Bronchial epithelial cell (primary cell): Measurements from ENCODE around the gene SMIM17. TPM values are rescaled to one million over a fixed set of nuclear protein-coding genes. Genes with fewer than 3 reads are reported as not detected.
"Not testable (repeated sequence)": the region's sequence is repeated elsewhere in the genome, so short reads cannot be mapped to it uniquely, and the experiment has no call there.

ENCODE experiments used
- DNase-seq: peaks from one replicate; pipeline ENCODE4 v3.0.0-alpha.2; 2010; ENCODE audit warnings: low read depth
- FAIRE-seq: peaks from 2 replicates; lab custom pipeline; 2011; peaks lifted over from hg19 to GRCh38; lab: Jason Lieb, UNC
- H3K27me3 ChIP-seq: 2 replicates; pipeline ENCODE4 v1.5.1; 2011; ENCODE audit warnings: low read length; ENCODE audit not compliant: control insufficient read depth, insufficient read depth
- H3K36me3 ChIP-seq: 2 replicates; pipeline ENCODE4 v1.5.1; 2011; ENCODE audit warnings: low read length; ENCODE audit not compliant: control insufficient read depth, insufficient read depth
- H3K4me3 ChIP-seq: 2 replicates; pipeline ENCODE4 v1.5.1; 2011; ENCODE audit warnings: mild to moderate bottlenecking, low read depth, low read length, control low read depth
- total RNA-seq: library from RNA; depleted of rRNA; stranded (reverse); fragments of >200 nt; gene quantifications from 2 replicates; pipeline ENCODE4 v1.2.1, GENCODE V29; 2014
- TF ChIP-seq, protein P1 (sequence below): IDR thresholded peaks from 2 replicates; pipeline ENCODE4 v1.5.1; 2011; ENCODE audit warnings: mild to moderate bottlenecking, moderate library complexity, low read length, control low read depth, inconsistent platforms; ENCODE audit not compliant: insufficient read depth, severe bottlenecking

The SMIM17 gene
- total RNA-seq, 1 donor from 2014 or later = not detected

DNA sequence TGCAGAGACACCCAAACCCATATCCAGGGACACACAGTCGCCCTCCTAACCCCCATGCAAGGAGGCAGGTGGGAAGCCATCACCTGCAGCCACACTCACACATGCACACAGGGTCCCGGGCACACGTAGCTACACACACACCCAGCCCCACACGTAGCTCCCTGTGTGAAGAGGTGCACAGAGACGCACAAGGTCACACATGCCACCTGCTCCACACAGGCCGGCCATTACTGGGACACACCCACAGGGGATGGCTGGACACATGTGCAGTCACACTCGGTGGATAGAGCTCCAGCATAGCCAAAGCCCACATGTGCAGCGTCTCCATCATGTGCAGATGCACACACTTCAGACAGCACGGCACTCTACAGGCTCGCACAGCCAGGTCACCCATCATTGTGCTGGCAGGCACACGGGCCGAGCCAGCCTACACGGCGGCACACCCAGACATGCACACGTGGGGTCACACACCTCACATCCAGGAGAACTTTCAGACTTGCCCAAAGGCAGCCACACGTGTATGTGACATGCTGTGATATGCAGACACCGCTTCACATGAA is 27.5 kb downstream of the SMIM17 start:
- no peak for DNase-seq
- TF ChIP-seq, protein P1, sequence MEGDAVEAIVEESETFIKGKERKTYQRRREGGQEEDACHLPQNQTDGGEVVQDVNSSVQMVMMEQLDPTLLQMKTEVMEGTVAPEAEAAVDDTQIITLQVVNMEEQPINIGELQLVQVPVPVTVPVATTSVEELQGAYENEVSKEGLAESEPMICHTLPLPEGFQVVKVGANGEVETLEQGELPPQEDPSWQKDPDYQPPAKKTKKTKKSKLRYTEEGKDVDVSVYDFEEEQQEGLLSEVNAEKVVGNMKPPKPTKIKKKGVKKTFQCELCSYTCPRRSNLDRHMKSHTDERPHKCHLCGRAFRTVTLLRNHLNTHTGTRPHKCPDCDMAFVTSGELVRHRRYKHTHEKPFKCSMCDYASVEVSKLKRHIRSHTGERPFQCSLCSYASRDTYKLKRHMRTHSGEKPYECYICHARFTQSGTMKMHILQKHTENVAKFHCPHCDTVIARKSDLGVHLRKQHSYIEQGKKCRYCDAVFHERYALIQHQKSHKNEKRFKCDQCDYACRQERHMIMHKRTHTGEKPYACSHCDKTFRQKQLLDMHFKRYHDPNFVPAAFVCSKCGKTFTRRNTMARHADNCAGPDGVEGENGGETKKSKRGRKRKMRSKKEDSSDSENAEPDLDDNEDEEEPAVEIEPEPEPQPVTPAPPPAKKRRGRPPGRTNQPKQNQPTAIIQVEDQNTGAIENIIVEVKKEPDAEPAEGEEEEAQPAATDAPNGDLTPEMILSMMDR = no peak
- Histone ChIP-seq H3K4me3 (no peak overlapping the region), H3K27me3 (no peaks in the 10 kb centered on the region), H3K36me3 (no peaks in the 10 kb centered on the region)
- FAIRE-seq = peak; percentile 68

DNA sequence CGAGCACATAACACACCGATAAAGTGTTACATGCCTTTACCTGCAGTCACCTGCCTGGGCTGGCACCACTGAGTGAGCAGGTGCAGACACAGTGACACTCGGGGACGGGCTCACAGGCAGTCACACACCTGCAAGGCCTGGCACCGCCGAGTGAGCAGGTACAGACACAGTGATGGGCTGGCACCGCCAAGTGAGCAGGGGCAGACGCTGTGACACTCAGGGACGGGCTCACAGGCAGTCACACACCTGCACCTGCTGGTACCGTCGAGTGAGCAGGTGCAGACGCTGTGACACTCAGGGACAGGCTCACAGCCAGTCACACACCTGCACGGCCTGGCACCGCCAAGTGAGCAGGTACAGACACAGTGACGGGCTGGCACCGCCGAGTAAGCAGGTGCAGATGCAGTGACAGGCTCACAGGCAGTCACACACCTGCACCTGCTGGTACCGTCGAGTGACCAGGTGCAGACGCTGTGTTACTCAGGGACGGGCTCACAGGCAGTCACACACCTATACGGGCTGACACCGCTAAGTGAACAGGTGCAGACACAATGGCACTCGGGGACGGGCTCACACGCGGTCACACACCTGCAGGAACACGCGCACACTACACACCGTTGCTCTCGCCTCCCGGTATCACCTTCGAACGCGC is 28.1 kb downstream of the SMIM17 start:
- TF ChIP-seq, protein P1 = no peak
- peak; percentile 60 for FAIRE-seq
- no peak for DNase-seq
- Histone ChIP-seq H3K4me3 (no peak overlapping the region), H3K27me3 (no peaks in the 10 kb centered on the region), H3K36me3 (no peaks in the 10 kb centered on the region)

- Histone ChIP-seq H3K36me3 (no peaks in the 10 kb centered on the region), H3K4me3 (no peak within 1 kb of the TSS), H3K27me3 (no peaks in the 10 kb centered on the region)
- DNase-seq (peak; percentile 18), FAIRE-seq (no peak)
- TF ChIP-seq, protein P1 = no peak
These were observed 28.6 kb downstream of the SMIM17 start, which contains the start of gene ZNF835 for GRCh38 chr19:56671613-56671994. Gene ZNF835 (minus strand): TSS chr19:56671757. CDS start chr19:56665198, 6,559 bp downstream.

GRCh38 chr19:56672610-56673009 is 29.7 kb downstream of the SMIM17 start:
- not testable (repeated sequence) for H3K4me3 ChIP-seq, FAIRE-seq, H3K36me3 ChIP-seq, DNase-seq, H3K27me3 ChIP-seq

GRCh38 chr19:56678205-56678604 is 35.2 kb downstream of the SMIM17 start:
- Histone ChIP-seq H3K4me3 (no peak overlapping the region), H3K36me3 (no peaks in the 10 kb centered on the region), H3K27me3 (no peaks in the 10 kb centered on the region)
- no peak for DNase-seq
- TF ChIP-seq, protein P1 = no peak
- no peak for FAIRE-seq

DNA sequence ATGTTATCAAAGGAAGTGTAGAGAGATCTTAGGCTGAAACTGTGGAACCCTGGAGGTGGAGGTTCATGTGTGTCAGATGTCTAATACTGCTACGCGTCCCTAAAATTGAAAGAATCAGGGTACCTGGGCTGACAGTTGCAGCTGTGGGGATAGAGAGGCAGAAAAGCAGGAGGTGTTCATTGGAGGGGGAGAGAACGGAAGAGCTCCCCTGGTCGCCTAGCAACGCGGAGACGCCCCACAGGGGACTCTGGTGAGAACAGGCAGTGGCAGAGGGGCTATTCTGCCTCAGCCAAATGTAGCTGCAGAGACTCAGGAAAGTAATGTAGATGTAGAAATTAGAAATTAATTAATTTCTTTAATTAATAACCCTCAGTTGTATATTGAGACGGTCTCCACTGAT is 38.7 kb downstream of the SMIM17 start:
- Histone ChIP-seq H3K27me3 (no peaks in the 10 kb centered on the region), H3K4me3 (no peak overlapping the region), H3K36me3 (no peaks in the 10 kb centered on the region)
- TF ChIP-seq, protein P1 = no peak
- DNase-seq = no peak
- no peak for FAIRE-seq
